ENCODE measurements around the gene EFCAB11. TPM values are rescaled to one million over a fixed set of nuclear protein-coding genes. Genes with fewer than 3 reads are reported as not detected.

The EFCAB11 gene
- total and polyA plus RNA-seq, 2 experiments from 2014 or later, result 7.2 to 10.8 TPM

- Histone ChIP-seq H3K4me1 (ENCODE audit: insufficient read depth) (peaks cover 12% of the 10 kb centered on the region), H3K4me2 (no peak overlapping the region), H4K20me1 (ENCODE audit: insufficient read depth, poor library complexity, severe bottlenecking) (no peaks in the 10 kb centered on the region), H3K4me3 (no peak overlapping the region), H2AFZ (no peak overlapping the region), H3K36me3 (replicated peaks; ENCODE audit: insufficient read depth, low read depth) (no peaks in the 10 kb centered on the region), H3K79me2 (peaks cover 10% of the 10 kb centered on the region), H3K27ac (no peak overlapping the region), H3K27me3 (no peaks in the 10 kb centered on the region), H3K9me2 (replicated peaks; ENCODE audit: insufficient read depth) (no peaks in the 10 kb centered on the region), H3K9me3 (ENCODE audit: low read depth) (no peaks in the 10 kb centered on the region)
- 72% methylated on average over 2 of the region's 2 CpGs for WGBS (ENCODE audit: low lambda C conversion rate, missing lambda C conversion rate)
- TF ChIP-seq EZH2 (IDR thresholded peaks at IDR 0.05; ENCODE audit: borderline replicate concordance) (no peak), CTCF (IDR thresholded peaks at IDR 0.05; ENCODE audit: poor library complexity) (no peak), EZH2phosphoT487 (IDR thresholded peaks at IDR 0.05; ENCODE audit: low read depth, severe bottlenecking, unreplicated experiment) (no peak)
- no peak for DNase-seq (ENCODE audit: low spot score)
Observed at GRCh38 chr14:89952576-89952975, 2.0 kb downstream of the EFCAB11 start.

- Histone ChIP-seq H3K4me3 (no peak overlapping the region), H3K4me2 (no peak overlapping the region), H3K27ac (no peak overlapping the region), H3K9me3 (ENCODE audit: low read depth) (no peaks in the 10 kb centered on the region), H3K36me3 (replicated peaks; ENCODE audit: insufficient read depth, low read depth) (no peaks in the 10 kb centered on the region), H4K20me1 (ENCODE audit: insufficient read depth, poor library complexity, severe bottlenecking) (no peaks in the 10 kb centered on the region), H3K9me2 (replicated peaks; ENCODE audit: insufficient read depth) (no peaks in the 10 kb centered on the region), H3K4me1 (ENCODE audit: insufficient read depth) (no peaks in the 10 kb centered on the region), H3K27me3 (no peaks in the 10 kb centered on the region), H3K79me2 (no peaks in the 10 kb centered on the region), H2AFZ (no peak overlapping the region)
- TF ChIP-seq CTCF (IDR thresholded peaks at IDR 0.05; ENCODE audit: poor library complexity) (no peak), EZH2 (IDR thresholded peaks at IDR 0.05; ENCODE audit: borderline replicate concordance) (no peak), EZH2phosphoT487 (IDR thresholded peaks at IDR 0.05; ENCODE audit: low read depth, severe bottlenecking, unreplicated experiment) (no peak)
- no peak for DNase-seq (ENCODE audit: low spot score)
Observed at GRCh38 chr14:89947344-89947743, 7.2 kb downstream of the EFCAB11 start.

- Histone ChIP-seq H3K36me3 (replicated peaks; ENCODE audit: insufficient read depth, low read depth) (no peaks in the 10 kb centered on the region), H3K27ac (no peak overlapping the region), H2AFZ (no peak overlapping the region), H3K9me3 (ENCODE audit: low read depth) (no peaks in the 10 kb centered on the region), H3K4me3 (no peak overlapping the region), H3K4me2 (no peak overlapping the region), H4K20me1 (ENCODE audit: insufficient read depth, poor library complexity, severe bottlenecking) (no peaks in the 10 kb centered on the region), H3K9me2 (replicated peaks; ENCODE audit: insufficient read depth) (no peaks in the 10 kb centered on the region), H3K27me3 (no peaks in the 10 kb centered on the region), H3K4me1 (ENCODE audit: insufficient read depth) (no peaks in the 10 kb centered on the region), H3K79me2 (no peaks in the 10 kb centered on the region)
- WGBS (ENCODE audit: low lambda C conversion rate, missing lambda C conversion rate), result 92% methylated on average over 2 of the region's 2 CpGs
- no peak for DNase-seq (ENCODE audit: low spot score)
- TF ChIP-seq CTCF (IDR thresholded peaks at IDR 0.05; ENCODE audit: poor library complexity), result no peak
- no peak for TF ChIP-seq EZH2phosphoT487 (IDR thresholded peaks at IDR 0.05; ENCODE audit: low read depth, severe bottlenecking, unreplicated experiment)
- TF ChIP-seq EZH2 (IDR thresholded peaks at IDR 0.05; ENCODE audit: borderline replicate concordance), result no peak
Observed at GRCh38 chr14:89941830-89942377, 12.6 kb downstream of the EFCAB11 start.

All from hepatocyte (in vitro differentiated cells).